SK-N-SH (cell line): ENCODE data around the gene USP17L18. TPM values are rescaled to one million over a fixed set of nuclear protein-coding genes. Genes with fewer than 3 reads are reported as not detected.
"Not testable (repeated sequence)": the region's sequence is repeated elsewhere in the genome, so short reads cannot be mapped to it uniquely, and the experiment has no call there.

Experiments used
- CTCF ChIA-PET: fragments of 300-600, 350-600 bp; formaldehyde crosslinking; extraction: SDS; loops from one replicate; lab custom pipeline; 2021; lab: Yijun Ruan, JAX
- POLR2A ChIA-PET: fragments of 350-600 bp; sonication (Branson Sonifier 250); formaldehyde crosslinking; extraction: SDS; loops from one replicate; lab custom pipeline; 2020; ENCODE audit warnings: antibody characterized with exemption, inconsistent platforms; lab: Yijun Ruan, JAX
- DNase-seq: peaks from one replicate; pipeline ENCODE4 v3.0.0; 2012
- H2AFZ ChIP-seq: fragments of 200-600 bp; sonication (generic); 2 replicates; pipeline ENCODE4 v1.8.1; 2016; ENCODE audit warnings: antibody characterized with exemption, mild to moderate bottlenecking, low read depth
- H3F3A ChIP-seq: fragments of 200-600 bp; sonication (generic); replicated peaks from 2 replicates; pipeline ENCODE3; 2016; ENCODE audit warnings: antibody characterized with exemption, mild to moderate bottlenecking; ENCODE audit not compliant: insufficient read depth
- H3K27ac ChIP-seq, 2 experiments: fragments of 200-500 bp in 1 of 2; fragments of 200-600 bp in 1 of 2; sonication (Bioruptor generic) in 1 of 2; sonication (generic), shearing (Covaris generic) in 1 of 2; 2 replicates each; pipeline versions ENCODE4 v1.5.1 to v1.6.1; 2014 to 2016; ENCODE audit warnings: low read depth in 2 of 2, inconsistent platforms in 1 of 2, low read length in 1 of 2, mild to moderate bottlenecking in 1 of 2, mixed read lengths in 1 of 2
- H3K27me3 ChIP-seq: fragments of 200-600 bp; sonication (generic), shearing (Covaris generic); 2 replicates; pipeline ENCODE4 v1.6.1; 2016; ENCODE audit warnings: mixed run types; ENCODE audit not compliant: insufficient read depth
- H3K36me3 ChIP-seq, 2 experiments: fragments of 200-500 bp in 1 of 2; fragments of 200-600 bp in 1 of 2; sonication (Bioruptor generic) in 1 of 2; sonication (generic) in 1 of 2; replicated peaks in 1 of 2; 2 replicates each; pipeline versions ENCODE3 to v1.5.1; 2014 to 2016; ENCODE audit warnings: low read length in 1 of 2, mild to moderate bottlenecking in 1 of 2; ENCODE audit not compliant: insufficient read depth in 2 of 2, control insufficient read depth in 1 of 2
- H3K4me1 ChIP-seq, 2 experiments: fragments of 200-500 bp in 1 of 2; fragments of 200-600 bp in 1 of 2; sonication (Bioruptor generic) in 1 of 2; sonication (generic), shearing (Covaris generic) in 1 of 2; 2 replicates each; pipeline versions ENCODE4 v1.5.1 to v1.6.1; 2014 to 2016; ENCODE audit warnings: low read depth in 1 of 2, low read length in 1 of 2, mixed run types in 1 of 2; ENCODE audit not compliant: insufficient read depth in 2 of 2, control insufficient read depth in 1 of 2
- H3K4me2 ChIP-seq: fragments of 200-600 bp; sonication (generic), shearing (Covaris generic); 2 replicates; pipeline ENCODE4 v1.6.1; 2017; ENCODE audit warnings: mixed run types
- H3K4me3 ChIP-seq, 2 experiments: fragments of 200-500 bp in 1 of 2; fragments of 200-600 bp in 1 of 2; sonication (Bioruptor generic) in 1 of 2; sonication (generic), shearing (Covaris generic) in 1 of 2; 2 replicates each; pipeline versions ENCODE4 v1.5.1 to v1.8.1; 2014 to 2016; ENCODE audit warnings: low read depth in 2 of 2, inconsistent platforms in 1 of 2, low read length in 1 of 2, mild to moderate bottlenecking in 1 of 2, mixed read lengths in 1 of 2, moderate library complexity in 1 of 2
- H3K79me2 ChIP-seq: fragments of 200-600 bp; sonication (generic); 2 replicates; pipeline ENCODE4 v1.8.1; 2017; ENCODE audit warnings: mild to moderate bottlenecking; ENCODE audit not compliant: insufficient read depth
- H3K9ac ChIP-seq: fragments of 200-600 bp; sonication (generic); 2 replicates; pipeline ENCODE4 v1.6.1; 2017; ENCODE audit warnings: mixed run types
- H3K9me2 ChIP-seq: fragments of 200-600 bp; sonication (generic); 2 replicates; pipeline ENCODE4 v1.6.1; 2017; ENCODE audit warnings: mixed run types
- H3K9me3 ChIP-seq: fragments of 200-600 bp; sonication (generic); 2 replicates; pipeline ENCODE4 v1.6.1; 2017; ENCODE audit warnings: mixed run types, mild to moderate bottlenecking, moderate library complexity
- H4K20me1 ChIP-seq: fragments of 200-600 bp; sonication (generic); 2 replicates; pipeline ENCODE4 v1.6.1; 2017; ENCODE audit warnings: mild to moderate bottlenecking, mixed run types; ENCODE audit not compliant: insufficient read depth
- WGBS: methylation state at CpG from one replicate; pipeline ENCODE4 v1.1.6; 2017; ENCODE audit warnings: low lambda C conversion rate; 5-methylcytosine and 5-hydroxymethylcytosine counted together
- polyA plus RNA-seq, 3 experiments: library from polyadenylated mRNA; depleted of rRNA; stranded (reverse); fragments of >200 nt; gene quantifications; 2 replicates each; pipeline ENCODE4 v1.2.3, GENCODE V29; 2012

Gene USP17L18, protein sequence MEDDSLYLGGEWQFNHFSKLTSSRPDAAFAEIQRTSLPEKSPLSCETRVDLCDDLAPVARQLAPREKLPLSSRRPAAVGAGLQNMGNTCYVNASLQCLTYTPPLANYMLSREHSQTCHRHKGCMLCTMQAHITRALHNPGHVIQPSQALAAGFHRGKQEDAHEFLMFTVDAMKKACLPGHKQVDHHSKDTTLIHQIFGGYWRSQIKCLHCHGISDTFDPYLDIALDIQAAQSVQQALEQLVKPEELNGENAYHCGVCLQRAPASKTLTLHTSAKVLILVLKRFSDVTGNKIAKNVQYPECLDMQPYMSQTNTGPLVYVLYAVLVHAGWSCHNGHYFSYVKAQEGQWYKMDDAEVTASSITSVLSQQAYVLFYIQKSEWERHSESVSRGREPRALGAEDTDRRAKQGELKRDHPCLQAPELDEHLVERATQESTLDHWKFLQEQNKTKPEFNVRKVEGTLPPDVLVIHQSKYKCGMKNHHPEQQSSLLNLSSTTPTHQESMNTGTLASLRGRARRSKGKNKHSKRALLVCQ
- not detected in 2 replicates for polyA plus RNA-seq (2012; rRNA removed)
- polyA plus RNA-seq (2012; cell fraction: cytosol; rRNA removed): not detected in 2 replicates
- not detected in 2 replicates for polyA plus RNA-seq (2012; cell fraction: nucleus; rRNA removed)

DNA sequence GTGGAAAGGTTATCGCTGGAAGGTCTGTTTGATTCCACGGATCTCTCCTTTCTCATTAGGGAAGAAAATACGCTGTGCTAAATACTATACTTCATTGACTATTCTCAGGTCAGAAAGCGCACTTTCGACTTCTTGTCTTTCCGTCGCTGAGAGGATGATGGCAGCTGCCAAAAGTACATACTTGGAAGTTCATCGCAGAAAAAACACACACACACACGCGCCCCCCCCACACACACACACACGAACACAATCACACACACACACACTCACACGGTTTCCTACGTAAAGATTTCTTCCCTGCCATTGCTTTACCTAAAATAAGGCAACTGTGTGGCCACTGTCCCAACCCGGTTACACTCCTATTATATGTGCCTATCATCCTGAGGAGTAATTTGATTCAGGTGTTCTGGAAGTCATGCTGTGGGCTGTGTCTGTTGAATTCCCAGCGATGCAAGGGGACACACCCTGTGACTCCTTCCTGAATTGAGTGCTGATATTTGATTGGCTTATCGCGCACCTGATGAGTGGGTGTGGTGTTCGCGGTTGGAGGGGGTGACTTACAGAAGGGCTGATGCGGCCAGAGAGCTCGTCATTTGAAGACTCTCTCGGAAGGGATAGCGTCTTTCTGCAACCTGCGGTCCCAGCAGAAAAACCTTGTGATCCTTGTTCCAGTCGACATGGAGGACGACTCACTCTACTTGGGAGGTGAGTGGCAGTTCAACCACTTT lies at the start of gene USP17L18:
Gene USP17L18 (plus strand): TSS at position 678 of the 728 bp plus-strand sequence. CDS start 0 bp downstream, at position 678.
- H3K4me1 ChIP-seq, H3K79me2 ChIP-seq, H3K4me3 ChIP-seq, POLR2A ChIA-PET, H3K27ac ChIP-seq, H4K20me1 ChIP-seq, CTCF ChIA-PET, DNase-seq, H2AFZ ChIP-seq, H3K9me3 ChIP-seq, H3K9ac ChIP-seq, H3K4me2 ChIP-seq, H3K9me2 ChIP-seq, H3F3A ChIP-seq, H3K27me3 ChIP-seq, H3K36me3 ChIP-seq: not testable (repeated sequence)
- WGBS: 26% methylated on average over 16 of the region's 26 CpGs

DNA sequence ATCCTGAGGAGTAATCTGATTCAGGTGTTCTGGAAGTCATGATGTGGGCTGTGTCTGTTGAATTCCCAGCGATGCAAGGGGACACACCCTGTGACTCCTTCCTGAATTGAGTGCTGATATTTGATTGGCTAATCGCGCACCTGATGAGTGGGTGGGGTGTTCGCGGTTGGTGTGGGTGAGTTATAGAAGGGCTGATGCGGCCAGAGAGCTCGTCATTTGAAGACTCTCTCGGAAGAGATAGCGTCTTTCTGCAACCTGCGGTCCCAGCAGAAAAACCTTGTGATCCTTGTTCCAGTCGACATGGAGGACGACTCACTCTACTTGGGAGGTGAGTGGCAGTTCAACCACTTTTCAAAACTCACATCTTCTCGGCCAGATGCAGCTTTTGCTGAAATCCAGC lies 38.1 kb upstream of the USP17L18 start, which contains the start of gene USP17L10:
Gene USP17L10 (plus strand): TSS at position 301 of the 400 bp plus-strand sequence. CDS start 0 bp downstream, at position 301.
- H3K4me2 ChIP-seq, H3K79me2 ChIP-seq, DNase-seq, H3K9me3 ChIP-seq, H2AFZ ChIP-seq, H3K27ac ChIP-seq, H4K20me1 ChIP-seq, H3K4me3 ChIP-seq, H3K9ac ChIP-seq, H3K4me1 ChIP-seq, H3K36me3 ChIP-seq, H3F3A ChIP-seq, H3K9me2 ChIP-seq, POLR2A ChIA-PET, CTCF ChIA-PET, H3K27me3 ChIP-seq: not testable (repeated sequence)
- 13% methylated on average over 4 of the region's 13 CpGs for WGBS

DNA sequence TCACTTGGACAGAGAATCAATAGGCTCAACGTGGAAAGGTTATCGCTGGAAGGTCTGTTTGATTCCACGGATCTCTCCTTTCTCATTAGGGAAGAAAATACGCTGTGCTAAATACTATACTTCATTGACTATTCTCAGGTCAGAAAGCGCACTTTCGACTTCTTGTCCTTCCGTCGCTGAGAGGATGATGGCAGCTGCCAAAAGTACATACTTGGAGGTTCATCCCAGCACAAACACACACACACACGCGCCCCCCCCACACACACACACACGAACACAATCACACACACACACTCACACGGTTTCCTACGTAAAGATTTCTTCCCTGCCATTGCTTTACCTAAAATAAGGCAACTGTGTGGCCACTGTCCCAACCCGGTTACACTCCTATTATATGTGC lies 33.7 kb upstream of the USP17L18 start:
- H3K36me3 ChIP-seq, POLR2A ChIA-PET, H3K4me3 ChIP-seq, H3K9me3 ChIP-seq, CTCF ChIA-PET, H4K20me1 ChIP-seq, H3K27ac ChIP-seq, H3K79me2 ChIP-seq, H3F3A ChIP-seq, H3K4me1 ChIP-seq, H3K9ac ChIP-seq, DNase-seq, H3K27me3 ChIP-seq, H3K9me2 ChIP-seq, H3K4me2 ChIP-seq, H2AFZ ChIP-seq: not testable (repeated sequence)
- WGBS: 28% methylated on average over 13 of the region's 14 CpGs

DNA sequence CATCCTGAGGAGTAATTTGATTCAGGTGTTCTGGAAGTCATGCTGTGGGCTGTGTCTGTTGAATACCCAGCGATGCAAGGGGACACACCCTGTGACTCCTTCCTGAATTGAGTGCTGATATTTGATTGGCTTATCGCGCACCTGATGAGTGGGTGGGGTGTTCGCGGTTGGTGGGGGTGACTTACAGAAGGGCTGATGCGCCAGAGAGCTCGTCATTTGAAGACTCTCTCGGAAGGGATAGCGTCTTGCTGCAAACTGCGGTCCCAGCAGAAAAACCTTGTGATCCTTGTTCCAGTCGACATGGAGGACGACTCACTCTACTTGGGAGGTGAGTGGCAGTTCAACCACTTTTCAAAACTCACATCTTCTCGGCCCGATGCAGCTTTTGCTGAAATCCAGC lies 33.3 kb upstream of the USP17L18 start, which contains the start of gene USP17L11:
Gene USP17L11 (plus strand): TSS at position 301 of the 400 bp plus-strand sequence. CDS start 0 bp downstream, at position 301.
- H3K9ac ChIP-seq, CTCF ChIA-PET, H3K9me3 ChIP-seq, H3K79me2 ChIP-seq, H3K36me3 ChIP-seq, H4K20me1 ChIP-seq, H2AFZ ChIP-seq, H3K4me1 ChIP-seq, H3K4me2 ChIP-seq, H3K9me2 ChIP-seq, DNase-seq, POLR2A ChIA-PET, H3K4me3 ChIP-seq, H3K27ac ChIP-seq, H3K27me3 ChIP-seq, H3F3A ChIP-seq: not testable (repeated sequence)
- no CpG with 5 or more reads among the region's 14 CpGs for WGBS

DNA sequence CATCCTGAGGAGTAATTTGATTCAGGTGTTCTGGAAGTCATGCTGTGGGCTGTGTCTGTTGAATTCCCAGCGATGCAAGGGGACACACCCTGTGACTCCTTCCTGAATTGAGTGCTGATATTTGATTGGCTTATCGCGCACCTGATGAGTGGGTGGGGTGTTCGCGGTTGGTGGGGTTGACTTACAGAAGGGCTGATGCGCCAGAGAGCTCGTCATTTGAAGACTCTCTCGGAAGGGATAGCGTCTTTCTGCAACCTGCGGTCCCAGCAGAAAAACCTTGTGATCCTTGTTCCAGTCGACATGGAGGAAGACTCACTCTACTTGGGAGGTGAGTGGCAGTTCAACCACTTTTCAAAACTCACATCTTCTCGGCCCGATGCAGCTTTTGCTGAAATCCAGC lies 28.6 kb upstream of the USP17L18 start, which contains the start of gene USP17L12:
Gene USP17L12 (plus strand): TSS at position 301 of the 400 bp plus-strand sequence. CDS start 0 bp downstream, at position 301.
- H3F3A ChIP-seq, H3K36me3 ChIP-seq, H3K4me2 ChIP-seq, H2AFZ ChIP-seq, H3K4me1 ChIP-seq, DNase-seq, H3K27me3 ChIP-seq, H3K79me2 ChIP-seq, H4K20me1 ChIP-seq, H3K9me3 ChIP-seq, H3K9ac ChIP-seq, H3K4me3 ChIP-seq, H3K27ac ChIP-seq, POLR2A ChIA-PET, CTCF ChIA-PET, H3K9me2 ChIP-seq: not testable (repeated sequence)
- WGBS: no CpG with 5 or more reads among the region's 13 CpGs

DNA sequence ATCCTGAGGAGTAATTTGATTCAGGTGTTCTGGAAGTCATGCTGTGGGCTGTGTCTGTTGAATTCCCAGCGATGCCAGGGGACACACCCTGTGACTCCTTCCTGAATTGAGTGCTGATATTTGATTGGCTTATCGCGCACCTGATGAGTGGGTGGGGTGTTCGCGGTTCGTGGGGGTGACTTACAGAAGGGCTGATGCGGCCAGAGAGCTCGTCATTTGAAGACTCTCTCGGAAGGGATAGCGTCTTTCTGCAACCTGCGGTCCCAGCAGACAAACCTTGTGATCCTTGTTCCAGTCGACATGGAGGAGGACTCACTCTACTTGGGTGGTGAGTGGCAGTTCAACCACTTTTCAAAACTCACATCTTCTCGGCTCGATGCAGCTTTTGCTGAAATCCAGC lies 23.8 kb upstream of the USP17L18 start, which contains the start of gene USP17L13:
Gene USP17L13 (plus strand): TSS at position 301 of the 400 bp plus-strand sequence. CDS start 0 bp downstream, at position 301.
- H2AFZ ChIP-seq, H3F3A ChIP-seq, H3K4me1 ChIP-seq, H3K9ac ChIP-seq, H3K27ac ChIP-seq, H3K4me2 ChIP-seq, H3K9me3 ChIP-seq, H3K27me3 ChIP-seq, H3K9me2 ChIP-seq, H3K36me3 ChIP-seq, H3K4me3 ChIP-seq, CTCF ChIA-PET, POLR2A ChIA-PET, H4K20me1 ChIP-seq, H3K79me2 ChIP-seq, DNase-seq: not testable (repeated sequence)
- WGBS: no CpG with 5 or more reads among the region's 14 CpGs
